GM18951 (cell line): ENCODE results near the gene KRT9.
"Not testable (repeated sequence)": the region's sequence is repeated elsewhere in the genome, so short reads cannot be mapped to it uniquely, and the experiment has no call there.

Experiments
- POLR2A ChIP-seq: IDR thresholded peaks from 4 replicates; pipeline ENCODE4 v1.6.1; 2011; ENCODE audit warnings: mild to moderate bottlenecking; ENCODE audit not compliant: insufficient read length, insufficient read depth; ENCODE audit errors: extremely low read depth
- in situ Hi-C: fragments of 300-500 bp; cut with MboI; formaldehyde crosslinking; loops from one replicate; pipeline ENCODE4 v1.12.0; 2022; ENCODE audit warnings: low sequenced_read_pairs, mixed read lengths, inconsistent platforms; ENCODE audit not compliant: unreplicated experiment

KRT9 gene

DNA sequence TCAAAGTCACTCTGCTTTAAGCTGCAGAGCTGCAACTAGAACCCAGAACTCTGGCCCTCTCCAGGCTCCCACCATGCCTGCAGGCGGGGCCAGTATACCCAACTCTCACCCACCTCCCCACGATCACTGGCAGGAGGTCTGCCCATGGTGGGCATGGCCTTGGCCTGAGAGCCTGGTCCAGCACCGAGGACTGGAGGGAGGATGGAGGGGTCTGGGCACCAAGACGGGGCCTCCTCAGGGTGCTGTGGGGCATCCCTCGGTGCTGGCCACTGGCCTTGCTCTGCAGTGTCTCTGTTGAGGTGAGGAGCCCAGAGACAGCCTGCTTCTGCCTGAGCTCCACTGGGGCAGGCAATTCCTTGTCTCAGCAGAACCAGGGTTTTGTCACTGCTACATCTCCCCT, 42.2 kb upstream of the KRT9 start:
- in situ Hi-C loops: no loop called here

GRCh38 chr17:41613277-41614082, 41.6 kb upstream of the KRT9 start:
- in situ Hi-C loops: no loop called here

More for the DNA sequence above, 42.2 kb upstream of the KRT9 start:
- TF ChIP-seq POLR2A: no peak

GRCh38 chr17:41612376-41613160, 40.7 kb upstream of the KRT9 start, which contains the start of gene KRT16:
Gene KRT16 (minus strand): TSS chr17:41612767. CDS start chr17:41612688, 79 bp downstream.
- in situ Hi-C loops: not testable (repeated sequence)

More at GRCh38 chr17:41613277-41614082, 41.6 kb upstream of the KRT9 start:
- TF ChIP-seq POLR2A: no peak

GRCh38 chr17:41610965-41611640, 39.2 kb upstream of the KRT9 start:
- in situ Hi-C loops: no loop called here
- TF ChIP-seq POLR2A: no peak

DNA sequence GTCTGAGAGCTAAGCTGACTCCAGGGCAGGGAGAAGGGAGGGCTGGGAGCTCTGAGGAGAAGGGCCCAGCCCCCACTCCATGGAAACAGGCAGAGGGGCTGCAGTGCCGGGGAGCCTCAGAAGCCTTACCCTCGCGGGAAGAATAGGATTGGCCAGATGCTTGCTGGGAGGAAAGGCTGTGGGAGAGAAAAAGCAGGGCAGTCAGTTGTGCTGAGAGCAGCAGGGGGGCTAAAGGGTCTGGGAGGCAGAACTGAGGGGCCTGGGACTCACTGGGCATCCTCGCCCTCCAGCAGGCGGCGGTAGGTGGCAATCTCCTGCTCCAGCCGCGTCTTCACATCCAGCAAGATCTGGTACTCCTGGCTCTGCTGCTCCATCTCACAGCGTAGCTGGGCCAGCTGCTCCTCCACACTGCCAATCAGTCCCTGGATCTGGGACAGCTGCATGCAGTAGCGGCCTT, 38.2 kb upstream of the KRT9 start:
- in situ Hi-C loops: not testable (repeated sequence)

GRCh38 chr17:41606930-41607329, 35.1 kb upstream of the KRT9 start:
- in situ Hi-C loops: not testable (repeated sequence)

GRCh38 chr17:41602524-41602923, 30.7 kb upstream of the KRT9 start:
- no peak for TF ChIP-seq POLR2A
- in situ Hi-C loops: no loop called here

GRCh38 chr17:41600318-41600717, 28.5 kb upstream of the KRT9 start:
- in situ Hi-C loops: no loop called here
- no peak for TF ChIP-seq POLR2A

GRCh38 chr17:41599680-41600079, 27.8 kb upstream of the KRT9 start:
- no peak for TF ChIP-seq POLR2A
- in situ Hi-C loops: no loop called here

DNA sequence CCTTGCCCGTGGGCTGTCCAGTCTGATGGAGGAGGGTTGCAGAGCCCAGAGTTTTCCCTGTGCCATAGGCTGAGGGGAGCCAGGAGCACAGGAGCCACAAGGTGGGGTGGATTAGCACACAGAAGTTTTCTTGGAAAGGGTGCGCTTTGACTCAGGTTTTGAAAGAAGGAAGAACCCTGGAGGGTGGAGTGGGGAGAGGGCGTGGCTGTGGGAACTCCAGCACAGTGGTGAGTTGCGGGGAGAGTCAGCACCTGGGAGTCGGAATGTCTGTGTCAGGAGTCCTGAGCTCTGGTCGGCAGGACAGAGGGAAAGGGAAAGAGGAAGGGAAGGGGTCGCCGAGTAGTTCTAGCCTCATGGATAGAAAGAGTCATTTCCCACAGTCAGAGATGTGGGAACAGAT, 23.7 kb upstream of the KRT9 start:
- TF ChIP-seq POLR2A: no peak
- in situ Hi-C loops: no loop called here

GRCh38 chr17:41594363-41594915, 22.6 kb upstream of the KRT9 start:
- TF ChIP-seq POLR2A: no peak
- in situ Hi-C loops: no loop called here

GRCh38 chr17:41593306-41593981, 21.6 kb upstream of the KRT9 start:
- in situ Hi-C loops: no loop called here
- no peak for TF ChIP-seq POLR2A

DNA sequence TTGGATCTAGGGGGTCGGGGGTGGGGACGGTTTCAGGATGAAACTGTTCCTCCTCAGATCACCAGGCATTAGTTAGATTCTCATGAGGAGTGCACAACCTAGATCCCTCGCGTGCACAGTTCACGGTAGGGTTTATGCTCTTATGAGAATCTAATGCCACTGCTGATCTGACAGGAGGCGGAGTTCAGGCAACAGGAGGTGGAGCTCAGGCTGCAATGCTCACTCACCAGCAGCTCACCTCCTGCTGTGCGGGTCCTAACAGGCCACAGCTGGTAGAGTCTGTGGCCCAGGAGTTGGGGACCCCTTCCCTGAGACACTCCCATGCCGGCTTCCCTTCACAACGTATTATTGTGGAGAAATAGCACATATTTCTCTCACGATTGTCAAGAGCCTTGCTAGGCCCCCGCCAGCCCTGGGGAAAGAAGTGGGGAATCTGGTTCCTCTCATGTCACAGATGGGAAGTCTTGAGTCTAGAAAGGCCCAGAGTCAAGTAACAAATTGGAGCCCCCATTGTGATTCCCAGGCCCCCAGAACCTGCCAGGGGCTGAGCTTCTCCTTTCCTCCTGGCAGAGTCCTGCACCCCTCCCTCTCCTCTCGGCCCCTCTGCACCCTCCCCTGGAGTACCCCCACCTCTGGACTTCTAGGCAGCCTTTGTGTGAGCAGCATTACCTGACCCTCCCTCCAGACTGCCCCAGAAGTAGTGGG, 20.9 kb upstream of the KRT9 start:
- TF ChIP-seq POLR2A: no peak
- in situ Hi-C loops: no loop called here
